Lung (tissue), 12 donors: Measurements from ENCODE around the gene LEKR1. TPM values are rescaled to one million over a fixed set of nuclear protein-coding genes. Genes with fewer than 3 reads are reported as not detected.
"Not testable (repeated sequence)": the region's sequence is repeated elsewhere in the genome, so short reads cannot be mapped to it uniquely, and the experiment has no call there.

Experiments used
- ATAC-seq: fragments of 200-7000 bp; cut with Tn5 transposase; one replicate; pipeline ENCODE4 v1.9.1; 2020; ENCODE audit warnings: moderate number of reproducible peaks; ENCODE audit not compliant: insufficient read depth, low FRiP score
- DNase-seq, 3 donors: peaks; one replicate each; pipeline ENCODE4 v3.0.0-alpha.2; 2013 to 2017
- H3K27ac ChIP-seq, 2 donors: one replicate each; pipeline ENCODE4 v1.5.1; 2013; ENCODE audit warnings: mild to moderate bottlenecking in 2 of 2, moderate library complexity in 2 of 2, control low read depth in 1 of 2, inconsistent platforms in 1 of 2, low read depth in 1 of 2, low read length in 1 of 2
- H3K27me3 ChIP-seq, 3 donors: one replicate each; pipeline ENCODE4 v1.5.1; 2013; ENCODE audit warnings: low read length in 2 of 3; ENCODE audit not compliant: control insufficient read depth in 3 of 3, insufficient read depth in 3 of 3
- H3K36me3 ChIP-seq, 4 donors: one replicate each; pipeline ENCODE4 v1.5.1; 2013; ENCODE audit warnings: low read length in 4 of 4, mild to moderate bottlenecking in 1 of 4, moderate library complexity in 1 of 4; ENCODE audit not compliant: control insufficient read depth in 4 of 4, insufficient read depth in 4 of 4
- H3K4me1 ChIP-seq, 5 donors: one replicate each; pipeline ENCODE4 v1.5.1; 2013; ENCODE audit warnings: low read length in 5 of 5, mild to moderate bottlenecking in 2 of 5, moderate library complexity in 1 of 5; ENCODE audit not compliant: control insufficient read depth in 5 of 5, insufficient read depth in 5 of 5
- H3K4me3 ChIP-seq: one replicate; pipeline ENCODE4 v1.5.1; 2013; ENCODE audit warnings: mild to moderate bottlenecking, control low read depth, moderate library complexity
- H3K9ac ChIP-seq, 2 donors: one replicate each; pipeline ENCODE4 v1.5.1; 2013; ENCODE audit warnings: low read length in 2 of 2, control low read depth in 1 of 2; ENCODE audit not compliant: insufficient read depth in 1 of 2
- H3K9me3 ChIP-seq, 4 donors: one replicate each; pipeline ENCODE4 v1.5.1; 2013; ENCODE audit warnings: low read length in 3 of 4, mild to moderate bottlenecking in 1 of 4, moderate library complexity in 1 of 4; ENCODE audit not compliant: control insufficient read depth in 4 of 4, insufficient read depth in 3 of 4
- CTCF ChIP-seq: IDR thresholded peaks from 2 replicates; pipeline ENCODE4 v1.5.1; 2012; ENCODE audit warnings: mild to moderate bottlenecking; ENCODE audit errors: control extremely low read depth, extremely low read depth
- WGBS, 2 donors: extraction: QIAGEN DNeasy Blood & Tissue Kit; methylation state at CpG; one replicate each; pipeline ENCODE4 v1.1.7; 2013; 5-methylcytosine and 5-hydroxymethylcytosine counted together
- polyA plus RNA-seq, 2 donors: library from polyadenylated mRNA; stranded (reverse); fragments of 200-250 nt; gene quantifications; one replicate each; pipeline ENCODE4 v1.2.1, GENCODE V29; 2013
- total RNA-seq, 2 donors: library from RNA; depleted of rRNA in 1 of 2; stranded (reverse); fragments of >200 nt in 1 of 2; gene quantifications; one replicate each; pipeline ENCODE4 v1.2.1, GENCODE V29; 2014 to 2021
- donor health status: control.
- donor health status: control.
- donor health status: Bipolar disorder and iron deficiency.
- donor health status: healthy.
- donor health status: DM: yes; HTN: yes; CAD: no.

LEKR1 gene
- total and polyA plus RNA-seq, 4 donors: 0.71 to 5.4 (median 3.2) TPM

GRCh38 chr3:156888176-156888575, 62.0 kb downstream of the LEKR1 start:
- WGBS, 2 donors: 58 to 84% methylated on average over 2 of the region's 2 CpGs

GRCh38 chr3:156888576-156888975, 62.4 kb downstream of the LEKR1 start:
- no peak for TF ChIP-seq CTCF
- WGBS, 2 donors: 53 to 80% methylated on average over 1 of the region's 1 CpG
- H3K9ac ChIP-seq: no peak overlapping the region
- H3K4me3 ChIP-seq: no peak overlapping the region
- no peaks in the 10 kb centered on the region for H3K27me3 ChIP-seq
- H3K4me1 ChIP-seq: peaks cover 0 to 18% (median 0%) of the 10 kb centered on the region in 5 donors
- ATAC-seq: no peak
- no peaks in the 10 kb centered on the region for H3K36me3 ChIP-seq
- no peak for DNase-seq
- H3K9me3 ChIP-seq: peaks cover 0 to 3% (median 2%) of the 10 kb centered on the region in 4 donors
- H3K27ac ChIP-seq: no peak overlapping the region

More at GRCh38 chr3:156888176-156888575, 62.0 kb downstream of the LEKR1 start:
- Histone ChIP-seq H3K4me3 (no peak overlapping the region), H3K36me3 (no peaks in the 10 kb centered on the region), H3K9ac (no peak overlapping the region), H3K27me3 (no peaks in the 10 kb centered on the region), H3K27ac (no peak overlapping the region), H3K4me1 (peaks cover 0 to 18% (median 0%) of the 10 kb centered on the region in 5 donors), H3K9me3 (peaks cover 0 to 3% (median 1%) of the 10 kb centered on the region in 4 donors)
- DNase-seq: peak in 2 of 3 donors; percentile 77 to 88
- no peak for ATAC-seq
- TF ChIP-seq CTCF: no peak

GRCh38 chr3:156892701-156893100, 66.5 kb downstream of the LEKR1 start:
- Histone ChIP-seq H3K27ac (no peak overlapping the region), H3K9ac (no peak overlapping the region), H3K4me3 (no peak overlapping the region), H3K9me3 (peaks cover 0 to 3% (median 0%) of the 10 kb centered on the region in 4 donors), H3K27me3 (no peaks in the 10 kb centered on the region), H3K4me1 (peaks cover 0 to 18% (median 0%) of the 10 kb centered on the region in 5 donors), H3K36me3 (no peaks in the 10 kb centered on the region)
- no peak for DNase-seq
- no peak for ATAC-seq
- 60 to 67% methylated on average over 1 of the region's 1 CpG for WGBS, 2 donors
- no peak for TF ChIP-seq CTCF

- H3K9me3 ChIP-seq, H3K27me3 ChIP-seq, ATAC-seq, H3K27ac ChIP-seq, H3K4me3 ChIP-seq, H3K9ac ChIP-seq, H3K36me3 ChIP-seq, DNase-seq, H3K4me1 ChIP-seq: not testable (repeated sequence)
- 77 to 96% methylated on average over 1 of the region's 1 CpG for WGBS, 2 donors
These were observed 69.2 kb downstream of the LEKR1 start for GRCh38 chr3:156895374-156895773.

GRCh38 chr3:156897851-156898250, 71.7 kb downstream of the LEKR1 start:
- not testable (repeated sequence) for H3K9ac ChIP-seq, H3K4me3 ChIP-seq, H3K27ac ChIP-seq, H3K27me3 ChIP-seq, ATAC-seq, DNase-seq, H3K4me1 ChIP-seq, H3K9me3 ChIP-seq, H3K36me3 ChIP-seq
- 92 to 93% methylated on average over 1 of the region's 1 CpG for WGBS, 2 donors
